Measurements from ENCODE around the gene FST.

DNA sequence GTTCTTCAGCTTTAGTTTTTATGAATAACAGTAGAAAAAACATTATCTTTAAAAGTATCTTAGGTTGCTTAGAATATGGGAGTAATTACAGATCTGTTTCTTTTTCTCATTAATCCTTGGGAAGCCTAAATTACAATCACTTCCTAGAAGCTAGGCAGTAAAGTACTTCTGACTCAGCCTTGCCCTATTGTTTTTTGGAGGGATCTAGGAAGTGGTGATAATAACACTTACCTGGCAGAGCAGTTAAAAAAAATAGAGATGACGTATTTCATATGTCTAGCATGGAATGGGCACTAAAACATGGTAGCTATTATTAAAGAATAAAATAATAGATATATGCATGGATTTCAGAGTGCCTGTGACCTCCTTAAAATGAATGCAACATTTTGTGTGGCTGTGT is 8.2 kb upstream of the FST start:
- no peak for TF ChIP-seq ZFX (IDR thresholded peaks at IDR 0.05)
- TF ChIP-seq, protein P1, sequence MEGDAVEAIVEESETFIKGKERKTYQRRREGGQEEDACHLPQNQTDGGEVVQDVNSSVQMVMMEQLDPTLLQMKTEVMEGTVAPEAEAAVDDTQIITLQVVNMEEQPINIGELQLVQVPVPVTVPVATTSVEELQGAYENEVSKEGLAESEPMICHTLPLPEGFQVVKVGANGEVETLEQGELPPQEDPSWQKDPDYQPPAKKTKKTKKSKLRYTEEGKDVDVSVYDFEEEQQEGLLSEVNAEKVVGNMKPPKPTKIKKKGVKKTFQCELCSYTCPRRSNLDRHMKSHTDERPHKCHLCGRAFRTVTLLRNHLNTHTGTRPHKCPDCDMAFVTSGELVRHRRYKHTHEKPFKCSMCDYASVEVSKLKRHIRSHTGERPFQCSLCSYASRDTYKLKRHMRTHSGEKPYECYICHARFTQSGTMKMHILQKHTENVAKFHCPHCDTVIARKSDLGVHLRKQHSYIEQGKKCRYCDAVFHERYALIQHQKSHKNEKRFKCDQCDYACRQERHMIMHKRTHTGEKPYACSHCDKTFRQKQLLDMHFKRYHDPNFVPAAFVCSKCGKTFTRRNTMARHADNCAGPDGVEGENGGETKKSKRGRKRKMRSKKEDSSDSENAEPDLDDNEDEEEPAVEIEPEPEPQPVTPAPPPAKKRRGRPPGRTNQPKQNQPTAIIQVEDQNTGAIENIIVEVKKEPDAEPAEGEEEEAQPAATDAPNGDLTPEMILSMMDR (conservative IDR thresholded peaks at IDR 0.05): no peak
